ENCODE measurements around the gene HOXA3.

DNA sequence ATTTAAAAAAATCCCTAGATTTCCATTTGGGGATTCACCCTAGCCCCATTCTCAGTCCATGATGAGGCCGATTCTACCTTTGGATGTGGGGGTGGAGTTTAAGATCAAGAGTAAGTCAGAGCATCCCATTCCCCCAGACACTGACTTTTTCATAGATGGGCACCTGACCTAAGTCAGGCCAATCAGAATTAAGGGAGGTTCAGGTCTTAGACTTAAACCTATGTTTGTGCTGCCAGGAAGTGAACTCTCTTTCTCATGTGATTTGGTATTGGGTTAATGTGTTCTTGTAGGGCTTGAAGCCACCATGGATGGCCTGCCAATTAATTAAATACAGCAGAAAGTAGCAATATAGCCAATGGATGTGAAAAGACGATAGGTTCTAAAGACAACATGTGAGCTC, 86.7 kb downstream of the HOXA3 start:
- TF ChIP-seq, protein P1, sequence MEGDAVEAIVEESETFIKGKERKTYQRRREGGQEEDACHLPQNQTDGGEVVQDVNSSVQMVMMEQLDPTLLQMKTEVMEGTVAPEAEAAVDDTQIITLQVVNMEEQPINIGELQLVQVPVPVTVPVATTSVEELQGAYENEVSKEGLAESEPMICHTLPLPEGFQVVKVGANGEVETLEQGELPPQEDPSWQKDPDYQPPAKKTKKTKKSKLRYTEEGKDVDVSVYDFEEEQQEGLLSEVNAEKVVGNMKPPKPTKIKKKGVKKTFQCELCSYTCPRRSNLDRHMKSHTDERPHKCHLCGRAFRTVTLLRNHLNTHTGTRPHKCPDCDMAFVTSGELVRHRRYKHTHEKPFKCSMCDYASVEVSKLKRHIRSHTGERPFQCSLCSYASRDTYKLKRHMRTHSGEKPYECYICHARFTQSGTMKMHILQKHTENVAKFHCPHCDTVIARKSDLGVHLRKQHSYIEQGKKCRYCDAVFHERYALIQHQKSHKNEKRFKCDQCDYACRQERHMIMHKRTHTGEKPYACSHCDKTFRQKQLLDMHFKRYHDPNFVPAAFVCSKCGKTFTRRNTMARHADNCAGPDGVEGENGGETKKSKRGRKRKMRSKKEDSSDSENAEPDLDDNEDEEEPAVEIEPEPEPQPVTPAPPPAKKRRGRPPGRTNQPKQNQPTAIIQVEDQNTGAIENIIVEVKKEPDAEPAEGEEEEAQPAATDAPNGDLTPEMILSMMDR (IDR thresholded peaks at IDR 0.05): no peak
- TF ChIP-seq POLR2A (IDR thresholded peaks at IDR 0.05) (no peak), EP300 (IDR thresholded peaks at IDR 0.05) (no peak), POLR2AphosphoS5 (IDR thresholded peaks at IDR 0.05) (no peak)
